GM12878 (cell line): ENCODE results near the gene CDC37. TPM values are rescaled to one million over a fixed set of nuclear protein-coding genes. Genes with fewer than 3 reads are reported as not detected.
A peak's percentile ranks its signal among the peaks of the same experiment; 100 is the strongest.

Experiments
- ATAC-seq: fragments of 200-7000 bp; cut with Tn5 transposase; 3 replicates; pipeline ENCODE4 v1.9.1; 2020; ENCODE audit warnings: mild to moderate bottlenecking, moderate library complexity
- BruUV-seq: library from RNA; stranded (reverse); fragments of 400-500 nt; replicated peaks from 2 replicates; lab custom pipeline; 2021; lab: Mats Ljungman, UMichigan
- CTCF ChIA-PET: fragments of 300-600 bp; sonication (Branson Sonifier 250); formaldehyde crosslinking; extraction: SDS; loops from one replicate; lab custom pipeline; 2021; ENCODE audit warnings: inconsistent platforms; lab: Yijun Ruan, JAX
- POLR2A ChIA-PET: fragments of 350-600 bp; formaldehyde crosslinking; extraction: SDS; loops from one replicate; lab custom pipeline; 2021; ENCODE audit warnings: inconsistent platforms; lab: Charles Lee
- RAD21 ChIA-PET: fragments of 300-600 bp; sonication (Branson Sonifier 250); formaldehyde crosslinking; loops from one replicate; lab custom pipeline; 2023; ENCODE audit warnings: antibody characterized with exemption; ENCODE audit not compliant: unreplicated experiment; lab: Charles Lee
- SMC1A ChIA-PET: fragments of 300-600 bp; sonication (Branson Sonifier 250); formaldehyde crosslinking; loops from one replicate; lab custom pipeline; 2023; ENCODE audit not compliant: unreplicated experiment, uncharacterized antibody; lab: Charles Lee
- DNase-seq: peaks from one replicate; pipeline ENCODE4 v3.0.0-alpha.2; 2011; ENCODE audit warnings: low read depth, low spot score
- FAIRE-seq: peaks from 3 replicates; lab custom pipeline; 2011; peaks lifted over from hg19 to GRCh38; lab: Jason Lieb, UNC
- H2AFZ ChIP-seq: 2 replicates; pipeline ENCODE4 v1.6.0; 2011; ENCODE audit warnings: low read depth, low read length, control low read depth; ENCODE audit not compliant: control insufficient read depth
- H3K27ac ChIP-seq: 2 replicates; pipeline ENCODE4 v1.5.1; 2011; ENCODE audit warnings: control low read depth; ENCODE audit not compliant: control insufficient read depth, insufficient read depth
- H3K27me3 ChIP-seq, 2 experiments: replicated peaks in 1 of 2; 2 replicates each; pipeline versions ENCODE4 v1.6.0 to v1.6.1; 2011; ENCODE audit warnings: low read length in 1 of 2; ENCODE audit not compliant: control insufficient read depth in 2 of 2, insufficient read depth in 2 of 2
- H3K36me3 ChIP-seq, 2 experiments: 2 replicates each; pipeline ENCODE4 v1.5.1; 2011; ENCODE audit warnings: low read length in 1 of 2; ENCODE audit not compliant: control insufficient read depth in 2 of 2, insufficient read depth in 2 of 2
- H3K4me1 ChIP-seq: 2 replicates; pipeline ENCODE4 v1.6.1; 2011; ENCODE audit warnings: mild to moderate bottlenecking, low read length, moderate library complexity, mixed read lengths; ENCODE audit not compliant: control insufficient read depth, insufficient read depth
- H3K4me2 ChIP-seq: 2 replicates; pipeline ENCODE4 v1.6.0; 2011; ENCODE audit warnings: control low read depth; ENCODE audit not compliant: control insufficient read depth, insufficient read depth
- H3K4me3 ChIP-seq: fragments of 200-600 bp; sonication (generic); 2 replicates; pipeline ENCODE4 v1.5.1; 2016
- H3K79me2 ChIP-seq: 2 replicates; pipeline ENCODE4 v1.6.0; 2011; ENCODE audit warnings: low read length; ENCODE audit not compliant: control insufficient read depth, insufficient read depth
- H3K9ac ChIP-seq: 2 replicates; pipeline ENCODE4 v1.8.0; 2011; ENCODE audit warnings: low read length, control low read depth, mixed read lengths; ENCODE audit not compliant: control insufficient read depth, insufficient read depth
- H3K9me3 ChIP-seq: replicated peaks from 3 replicates; pipeline ENCODE4 v1.5.1; 2011; ENCODE audit warnings: mild to moderate bottlenecking, low read length; ENCODE audit not compliant: control insufficient read depth, insufficient read depth
- H4K20me1 ChIP-seq: 2 replicates; pipeline ENCODE4 v1.6.0; 2011; ENCODE audit not compliant: control insufficient read depth, insufficient read depth
- E2F4 ChIP-seq: IDR thresholded peaks from 2 replicates; pipeline ENCODE4 v1.6.1; 2012; ENCODE audit warnings: low read depth, low read length, improper control_type of control experiment
- KDM1A ChIP-seq: fragments of 200-600 bp; sonication (generic); IDR thresholded peaks from 2 replicates; pipeline ENCODE4 v1.6.1; 2016; ENCODE audit warnings: borderline replicate concordance
- MYC ChIP-seq: IDR thresholded peaks from 2 replicates; pipeline ENCODE4 v1.6.1; 2011; ENCODE audit warnings: mild to moderate bottlenecking, low read length, moderate library complexity, inconsistent platforms; ENCODE audit not compliant: insufficient read depth, insufficient replicate concordance, insufficient read length, severe bottlenecking
- NFIC ChIP-seq: IDR thresholded peaks from 2 replicates; pipeline ENCODE4 v1.6.1; 2012; ENCODE audit warnings: low read depth, mild to moderate bottlenecking, inconsistent platforms, low read length, moderate library complexity
- NKRF ChIP-seq: fragments of 450-650 bp; conservative IDR thresholded peaks from 2 replicates; pipeline ENCODE4 v1.6.1; 2017; ENCODE audit warnings: mild to moderate bottlenecking, moderate library complexity
- PAX5 ChIP-seq: IDR thresholded peaks from 2 replicates; pipeline ENCODE4 v1.6.1; 2011; ENCODE audit warnings: low read depth, low read length, borderline replicate concordance
- POLR2A ChIP-seq: IDR thresholded peaks from 2 replicates; pipeline ENCODE4 v1.6.1; 2011; ENCODE audit warnings: low read depth, mild to moderate bottlenecking, low read length
- SREBF2 ChIP-seq: IDR thresholded peaks from 2 replicates; pipeline ENCODE4 v1.6.1; 2012; ENCODE audit warnings: mild to moderate bottlenecking, low read length
- SRF ChIP-seq, 2 experiments: IDR thresholded peaks; 2 replicates each; pipeline ENCODE4 v1.6.1; 2011; ENCODE audit warnings: low read depth in 2 of 2, low read length in 2 of 2, mild to moderate bottlenecking in 1 of 2, moderate library complexity in 1 of 2
- SUZ12 ChIP-seq: fragments of 200-600 bp; sonication (generic); IDR thresholded peaks from one replicate; pipeline ENCODE4 v1.6.1; 2018; ENCODE audit warnings: antibody characterized with exemption, mild to moderate bottlenecking; ENCODE audit not compliant: unreplicated experiment
- TCF12 ChIP-seq: IDR thresholded peaks from 2 replicates; pipeline ENCODE4 v1.6.1; 2011; ENCODE audit warnings: low read depth, mild to moderate bottlenecking, low read length
- ZNF274 ChIP-seq: IDR thresholded peaks from one replicate; pipeline ENCODE4 v1.8.0; 2011; ENCODE audit not compliant: insufficient read length, insufficient read depth
- ZZZ3 ChIP-seq: IDR thresholded peaks from 2 replicates; pipeline ENCODE4 v1.6.1; 2011; ENCODE audit warnings: low read depth; ENCODE audit not compliant: control insufficient read depth, insufficient read length
- WGBS: methylation state at CpG from one replicate; pipeline ENCODE4 v1.1.6; 2016; ENCODE audit warnings: low lambda C conversion rate; ENCODE audit not compliant: insufficient replicate concordance, insufficient coverage; ENCODE audit errors: missing lambda C conversion rate; 5-methylcytosine and 5-hydroxymethylcytosine counted together
- in situ Hi-C: fragments of 300-500 bp; cut with MboI; formaldehyde crosslinking; loops from 9 replicates; pipeline ENCODE4 v1.14.3; 2018; ENCODE audit warnings: mixed read lengths
- intact Hi-C: fragments of 100-400 bp; cut with micrococcal nuclease; formaldehyde crosslinking; loops from one replicate; pipeline ENCODE4 v1.14.2; 2022; ENCODE audit not compliant: unreplicated experiment
- polyA plus RNA-seq, 11 experiments: library from polyadenylated mRNA; depleted of rRNA in 4 of 11; unstranded in 6 of 11; stranded (reverse) in 5 of 11; fragments of >200 nt; fragmentation: Nextera tagmentation in 4 of 11; fragmentation: Illumina TruSeq in 1 of 11; extraction: Ambion mirVana in 4 of 11; extraction: Trizol in 1 of 11; gene quantifications; 1 replicate in 1 of 11; 2 replicates in 10 of 11; pipeline versions ENCODE4 v1.2.1 to v1.2.3, GENCODE V29; 2011 to 2016; ENCODE audit warnings: inconsistent platforms in 2 of 11, missing spikeins in 2 of 11, low read depth in 1 of 11
- total RNA-seq, 4 experiments: library from RNA; depleted of rRNA in 3 of 4; stranded (reverse); fragments of >200 nt in 3 of 4; fragmentation: Illumina TruSeq in 1 of 4; extraction: Trizol in 1 of 4; gene quantifications; 2 replicates each; pipeline versions ENCODE4 v1.2.1 to v1.2.3, GENCODE V29; 2013 to 2021
- TF ChIP-seq, protein P1 (sequence below): fragments of 450-650 bp; IDR thresholded peaks from 2 replicates; pipeline ENCODE4 v1.6.1; 2018; ENCODE audit warnings: borderline replicate concordance, mild to moderate bottlenecking; ENCODE audit not compliant: partially characterized antibody

The CDC37 gene
- total and polyA plus RNA-seq, 10 of the 15 experiments (the other 5 are each of a cell fraction or from before 2014, with no cell fraction given), result 4.7 to 265 (median 176) TPM

DNA sequence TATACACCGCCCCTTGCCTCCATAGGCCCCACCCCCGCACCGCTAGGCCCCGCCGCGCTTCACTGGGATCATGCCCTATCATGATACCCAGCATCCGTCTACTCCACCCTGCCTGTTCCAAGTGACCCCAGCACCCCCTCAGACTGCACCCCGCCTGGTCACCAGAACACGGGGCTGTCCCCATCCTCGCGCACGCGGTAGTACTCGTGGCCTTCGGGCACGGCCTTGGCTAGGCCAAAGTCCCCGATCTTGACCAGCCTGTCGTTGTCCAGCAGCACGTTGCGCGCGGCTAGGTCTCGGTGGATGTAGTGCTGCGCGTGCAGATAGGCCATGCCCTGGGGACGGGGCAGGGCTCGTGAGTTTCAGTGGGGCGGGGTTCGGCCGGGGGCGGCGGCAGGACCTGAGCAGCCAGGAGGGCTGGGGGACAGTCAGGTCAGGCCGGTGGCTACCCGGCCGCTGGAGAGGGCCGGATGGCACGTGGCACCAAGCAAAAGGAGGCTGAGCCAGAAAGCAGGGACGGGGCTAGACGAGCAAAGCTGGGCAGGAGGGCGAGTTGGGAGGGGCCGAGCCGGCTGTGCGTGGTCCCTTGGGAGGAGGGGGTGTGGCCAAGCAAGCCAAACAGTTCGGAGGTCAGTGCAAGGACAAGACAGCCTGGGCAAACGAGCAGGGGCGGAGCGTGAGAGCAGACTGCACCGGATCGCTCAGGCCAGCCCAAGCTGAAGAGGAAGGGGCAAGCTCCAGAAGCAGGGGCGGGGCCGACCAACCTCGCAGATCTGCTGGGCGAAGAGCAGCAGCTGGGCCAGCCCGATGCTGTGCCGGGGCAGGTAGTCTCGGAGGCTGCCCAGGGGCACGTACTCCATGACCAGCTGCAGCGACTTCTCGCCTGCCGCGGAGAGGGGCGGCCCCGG is 50.3 kb downstream of the CDC37 start (continued):
- no peak for TF ChIP-seq E2F4
- no peak for TF ChIP-seq ZZZ3
- TF ChIP-seq MYC, result no peak
- TF ChIP-seq SRF (IDR thresholded peaks at IDR 0.05; ENCODE audit: low read depth in 2 of 2, low read length in 2 of 2), result 0 out of 4 replicates have a peak, but pooled peaks of 1 of the 2 experiments have one; percentile 4
- no peak for TF ChIP-seq TCF12
- peak; percentile 37; the same call in 1 of the 2 replicates for TF ChIP-seq POLR2A
- no peak for TF ChIP-seq NKRF

DNA sequence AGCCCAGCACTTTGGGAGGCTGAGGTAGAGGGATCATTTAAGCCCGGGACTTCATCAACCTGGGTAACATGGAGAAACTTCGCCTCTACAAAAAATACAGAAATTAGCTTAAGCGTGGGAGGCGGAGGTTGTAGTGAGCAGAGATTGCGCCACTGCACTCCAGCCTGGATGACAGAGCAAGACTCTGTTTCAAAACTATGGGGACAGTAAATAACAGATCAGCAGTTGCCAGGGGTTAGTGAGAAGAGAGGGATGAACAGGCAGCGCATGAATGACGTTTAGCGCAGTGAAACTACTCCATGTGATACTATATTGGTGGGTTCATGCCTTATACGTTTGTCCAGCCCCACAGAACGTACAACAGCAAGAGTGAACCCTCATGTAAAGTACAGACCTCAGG is 56.8 kb downstream of the CDC37 start:
- ATAC-seq (no peak), DNase-seq (no peak), FAIRE-seq (no peak)
- ChIA-PET SMC1A (no interaction called here), CTCF (no interaction called here), RAD21 (no interaction called here), POLR2A (no interaction called here)
- Histone ChIP-seq H3K4me1 (no peaks in the 10 kb centered on the region), H3K4me2 (no peak overlapping the region), H3K9me3 (no peaks in the 10 kb centered on the region), H3K27ac (no peak overlapping the region), H3K36me3 (peaks cover 4% of the 10 kb centered on the region in 2 experiments; a peak in 3 of 4 replicates), H4K20me1 (no peaks in the 10 kb centered on the region), H3K27me3 (no peaks in the 10 kb centered on the region), H3K4me3 (no peak overlapping the region), H3K9ac (no peak overlapping the region), H2AFZ (no peak overlapping the region), H3K79me2 (no peaks in the 10 kb centered on the region)
- no TSS peak for BruUV-seq
- in situ Hi-C loops, result no loop called here
- intact Hi-C loops, result no loop called here
- 57% methylated on average over 10 of the region's 10 CpGs for WGBS
- TF ChIP-seq ZNF274 (no peak), SUZ12 (no peak), SREBF2 (no peak), PAX5 (no peak), KDM1A (no peak), NKRF (no peak), NFIC (no peak)
- TF ChIP-seq, protein P1, sequence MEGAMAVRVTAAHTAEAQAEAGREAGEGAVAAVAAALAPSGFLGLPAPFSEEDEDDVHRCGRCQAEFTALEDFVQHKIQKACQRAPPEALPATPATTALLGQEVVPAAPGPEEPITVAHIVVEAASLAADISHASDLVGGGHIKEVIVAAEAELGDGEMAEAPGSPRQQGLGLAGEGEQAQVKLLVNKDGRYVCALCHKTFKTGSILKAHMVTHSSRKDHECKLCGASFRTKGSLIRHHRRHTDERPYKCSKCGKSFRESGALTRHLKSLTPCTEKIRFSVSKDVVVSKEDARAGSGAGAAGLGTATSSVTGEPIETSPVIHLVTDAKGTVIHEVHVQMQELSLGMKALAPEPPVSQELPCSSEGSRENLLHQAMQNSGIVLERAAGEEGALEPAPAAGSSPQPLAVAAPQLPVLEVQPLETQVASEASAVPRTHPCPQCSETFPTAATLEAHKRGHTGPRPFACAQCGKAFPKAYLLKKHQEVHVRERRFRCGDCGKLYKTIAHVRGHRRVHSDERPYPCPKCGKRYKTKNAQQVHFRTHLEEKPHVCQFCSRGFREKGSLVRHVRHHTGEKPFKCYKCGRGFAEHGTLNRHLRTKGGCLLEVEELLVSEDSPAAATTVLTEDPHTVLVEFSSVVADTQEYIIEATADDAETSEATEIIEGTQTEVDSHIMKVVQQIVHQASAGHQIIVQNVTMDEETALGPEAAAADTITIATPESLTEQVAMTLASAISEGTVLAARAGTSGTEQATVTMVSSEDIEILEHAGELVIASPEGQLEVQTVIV, result no peak
